HCT116 (cell line): ENCODE measurements around the gene CMTM8. TPM values are rescaled to one million over a fixed set of nuclear protein-coding genes. Genes with fewer than 3 reads are reported as not detected.

Experiments used
- ATAC-seq: fragments of 200-7000 bp; cut with Tn5 transposase; 2 replicates; pipeline ENCODE4 v1.9.1; 2020; ENCODE audit warnings: mild to moderate bottlenecking, moderate library complexity
- BruUV-seq: library from RNA; stranded (reverse); fragments of 400-500 nt; replicated peaks from 2 replicates; lab custom pipeline; 2021; lab: Mats Ljungman, UMichigan
- CTCF ChIA-PET: fragments of 300-600 bp; sonication (Branson Sonifier 250); formaldehyde crosslinking; loops from one replicate; lab custom pipeline; 2021; ENCODE audit warnings: antibody characterized with exemption; lab: Charles Lee
- POLR2A ChIA-PET: fragments of 300-600, 350-600 bp; sonication (Branson Sonifier 250); formaldehyde crosslinking; loops from one replicate; lab custom pipeline; 2021; ENCODE audit warnings: antibody characterized with exemption; lab: Charles Lee
- RAD21 ChIA-PET, 2 experiments: fragments of 300-600 bp; sonication (Branson Sonifier 250); formaldehyde crosslinking; loops; one replicate each; lab custom pipeline; 2023; ENCODE audit warnings: low total read pairs in 2 of 2; ENCODE audit not compliant: uncharacterized antibody in 2 of 2, unreplicated experiment in 2 of 2, low non-redundant PET in 1 of 2; lab: Charles Lee
- DNase-seq: peaks from one replicate; pipeline ENCODE4 v3.0.0-alpha.2; 2010; ENCODE audit warnings: low read depth, low spot score
- H2AFZ ChIP-seq: fragments of 200-600 bp; shearing (Covaris generic), sonication (generic); 2 replicates; pipeline ENCODE4 v1.6.1; 2017; ENCODE audit warnings: low read depth, mixed run types, mixed read lengths, antibody characterized with exemption, low read length; ENCODE audit not compliant: poor library complexity, severe bottlenecking
- H3K27ac ChIP-seq: 2 replicates; pipeline ENCODE4 v1.5.1; 2012; ENCODE audit warnings: low read depth, low read length
- H3K27me3 ChIP-seq: fragments of 200-600 bp; sonication (generic); 2 replicates; pipeline ENCODE4 v1.6.1; 2016; ENCODE audit warnings: mixed run types, low read length, mixed read lengths; ENCODE audit not compliant: insufficient read depth
- H3K36me3 ChIP-seq, 2 experiments: fragments of 200-500 bp in 1 of 2; fragments of 200-600 bp in 1 of 2; sonication (Bioruptor generic) in 1 of 2; sonication (generic) in 1 of 2; 2 replicates each; pipeline versions ENCODE4 v1.5.1 to v1.6.1; 2014 to 2016; ENCODE audit warnings: low read length in 2 of 2, inconsistent platforms in 1 of 2, mixed read lengths in 1 of 2, mixed run types in 1 of 2; ENCODE audit not compliant: insufficient read depth in 2 of 2, control insufficient read depth in 1 of 2
- H3K4me1 ChIP-seq, 2 experiments: fragments of 200-600 bp in 1 of 2; sonication (generic) in 1 of 2; 2 replicates each; pipeline versions ENCODE4 v1.5.1 to v1.6.1; 2012 to 2017; ENCODE audit warnings: low read length in 2 of 2, inconsistent platforms in 1 of 2, mild to moderate bottlenecking in 1 of 2, mixed read lengths in 1 of 2, mixed run types in 1 of 2, moderate library complexity in 1 of 2; ENCODE audit not compliant: insufficient read depth in 2 of 2, control insufficient read depth in 1 of 2
- H3K4me2 ChIP-seq: fragments of 200-600 bp; sonication (generic); 2 replicates; pipeline ENCODE4 v1.6.1; 2017; ENCODE audit warnings: mixed run types, low read length, mixed read lengths
- H3K4me3 ChIP-seq, 2 experiments: fragments of 200-600 bp in 1 of 2; sonication (generic) in 1 of 2; replicated peaks in 1 of 2; 2 replicates each; pipeline ENCODE4 v1.5.1; 2011 to 2016; ENCODE audit warnings: low read length in 2 of 2, control low read depth in 1 of 2, low read depth in 1 of 2, mild to moderate bottlenecking in 1 of 2, mixed read lengths in 1 of 2, mixed run types in 1 of 2
- H3K79me2 ChIP-seq: fragments of 200-600 bp; sonication (generic); 2 replicates; pipeline ENCODE4 v1.6.1; 2017; ENCODE audit warnings: mild to moderate bottlenecking, mixed run types, low read length, moderate library complexity, mixed read lengths; ENCODE audit not compliant: insufficient read depth
- H3K9ac ChIP-seq: fragments of 200-600 bp; sonication (generic); 2 replicates; pipeline ENCODE4 v1.6.1; 2016; ENCODE audit warnings: low read length, mixed read lengths
- H3K9me2 ChIP-seq: fragments of 200-600 bp; sonication (generic), shearing (Covaris generic); 2 replicates; pipeline ENCODE4 v1.6.1; 2017; ENCODE audit warnings: mixed run types, mild to moderate bottlenecking, moderate library complexity; ENCODE audit not compliant: insufficient read depth
- H3K9me3 ChIP-seq, 2 experiments: fragments of 200-500 bp in 1 of 2; fragments of 200-600 bp in 1 of 2; sonication (Bioruptor generic) in 1 of 2; sonication (generic) in 1 of 2; 2 replicates each; pipeline ENCODE4 v1.6.1; 2014 to 2017; ENCODE audit warnings: low read length in 2 of 2, mixed read lengths in 2 of 2, inconsistent platforms in 1 of 2, low read depth in 1 of 2, mild to moderate bottlenecking in 1 of 2, mixed run types in 1 of 2, moderate library complexity in 1 of 2; ENCODE audit not compliant: control insufficient read depth in 1 of 2, insufficient read depth in 1 of 2
- H4K20me1 ChIP-seq: fragments of 200-600 bp; sonication (generic), shearing (Covaris generic); 2 replicates; pipeline ENCODE4 v1.6.1; 2017; ENCODE audit warnings: mixed run types, mild to moderate bottlenecking, moderate library complexity; ENCODE audit not compliant: insufficient read depth
- CTCF ChIP-seq, 3 experiments: fragments of 200-600 bp in 1 of 3; sonication (generic) in 1 of 3; IDR thresholded peaks in 2 of 3; conservative IDR thresholded peaks in 1 of 3; 2 replicates each; pipeline ENCODE4 v1.5.1; 2012 to 2017; ENCODE audit warnings: low read depth in 2 of 3, low read length in 2 of 3, antibody characterized with exemption in 1 of 3, borderline replicate concordance in 1 of 3, control low read depth in 1 of 3, mild to moderate bottlenecking in 1 of 3, mixed read lengths in 1 of 3, mixed run types in 1 of 3, moderate library complexity in 1 of 3; ENCODE audit not compliant: insufficient read depth in 1 of 3
- EGR1 ChIP-seq: IDR thresholded peaks from 2 replicates; pipeline ENCODE4 v1.6.1; 2012; ENCODE audit warnings: low read depth
- JUND ChIP-seq: IDR thresholded peaks from 2 replicates; pipeline ENCODE4 v1.6.1; 2012
- POLR2A ChIP-seq: IDR thresholded peaks from 2 replicates; pipeline ENCODE4 v1.7.0; 2011; ENCODE audit warnings: borderline replicate concordance; ENCODE audit not compliant: insufficient read depth, insufficient read length; ENCODE audit errors: extremely low read depth
- RAD21 ChIP-seq: IDR thresholded peaks from 2 replicates; pipeline ENCODE4 v1.6.1; 2012; ENCODE audit warnings: low read depth, mild to moderate bottlenecking
- TCF7L2 ChIP-seq: IDR thresholded peaks from 2 replicates; pipeline ENCODE4 v1.7.0; 2011; ENCODE audit warnings: borderline replicate concordance, inconsistent platforms; ENCODE audit not compliant: insufficient read depth, insufficient read length; ENCODE audit errors: extremely low read depth
- ZFX ChIP-seq: fragments of 450-650 bp; IDR thresholded peaks from 2 replicates; pipeline ENCODE4 v1.6.1; 2017
- intact Hi-C: fragments of 100-400 bp; cut with micrococcal nuclease; formaldehyde crosslinking; loops from 2 replicates; pipeline ENCODE4 v1.10.0; 2022
- total RNA-seq: library from RNA; stranded (reverse); gene quantifications from one replicate; pipeline ENCODE4 v1.2.1, GENCODE V29; 2021; ENCODE audit not compliant: unreplicated experiment

The CMTM8 gene
- total RNA-seq, 1 experiment from 2014 or later: 19.4 TPM

GRCh38 chr3:32229565-32229964 lies 8.9 kb upstream of the CMTM8 start (continued):
- TF ChIP-seq RAD21: no peak
- TF ChIP-seq, all 23 proteins: peak for 0

GRCh38 chr3:32236377-32236776 lies 2.1 kb upstream of the CMTM8 start:
- Histone ChIP-seq H2AFZ (no peak overlapping the region), H3K9me2 (no peaks in the 10 kb centered on the region), H3K79me2 (peaks cover 25% of the 10 kb centered on the region), H3K9ac (no peak overlapping the region), H3K4me3 (no peak overlapping the region), H3K9me3 (no peaks in the 10 kb centered on the region), H4K20me1 (peaks cover 4% of the 10 kb centered on the region; the same call in 1 of the 2 replicates), H3K4me1 (peaks cover 20 to 39% of the 10 kb centered on the region in 2 experiments), H3K27ac (no peak overlapping the region), H3K27me3 (peaks cover 3% of the 10 kb centered on the region; the same call in 1 of the 2 replicates), H3K4me2 (no peak overlapping the region), H3K36me3 (0 out of 4 replicates have a peak, but pooled peaks cover 0 to 6% of the 10 kb centered on the region in 2 experiments)
- no TSS peak for BruUV-seq
- CTCF ChIA-PET: no interaction called here
- DNase-seq (no peak), ATAC-seq (no peak)
- intact Hi-C loops: no loop called here
- POLR2A ChIA-PET: no interaction called here
- RAD21 ChIA-PET: no interaction called here
- TF ChIP-seq POLR2A: no peak
- no peak for TF ChIP-seq CTCF (IDR thresholded peaks at IDR 0.05 in 2 of 3, conservative IDR thresholded peaks at IDR 0.05 in 1 of 3; ENCODE audit: borderline replicate concordance in 1 of 3, insufficient read depth in 1 of 3, low read depth in 2 of 3, low read length in 2 of 3)
- no peak for TF ChIP-seq ZFX
- no peak for TF ChIP-seq JUND
- TF ChIP-seq TCF7L2: no peak
- no peak for TF ChIP-seq EGR1
- TF ChIP-seq RAD21: no peak
- TF ChIP-seq, all 23 proteins: peak for 0
